ENCODE measurements around the gene NNMT. TPM values are rescaled to one million over a fixed set of nuclear protein-coding genes. Genes with fewer than 3 reads are reported as not detected.

The NNMT gene
- total RNA-seq, 1 experiment from 2014 or later = not detected

DNA sequence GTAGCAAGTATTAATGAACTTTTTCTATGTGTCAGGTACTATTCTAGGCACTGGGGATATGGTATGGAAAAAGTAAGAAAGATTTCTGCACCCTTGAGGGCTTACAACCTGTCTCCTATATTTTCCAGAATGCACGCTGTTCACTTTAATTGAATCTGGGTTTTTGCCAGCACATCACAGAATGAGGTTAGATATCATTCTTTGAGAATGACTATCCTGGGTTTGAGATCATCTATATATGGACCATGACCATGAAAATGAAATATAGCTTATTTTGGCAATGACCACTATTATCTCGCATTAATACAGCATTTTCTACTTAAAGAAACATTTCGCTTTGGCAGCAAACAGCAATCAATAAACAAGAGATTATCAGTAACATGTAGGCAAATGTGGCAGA is 57.2 kb downstream of the NNMT start:
- Mint-ChIP-seq H3K27me3 (ENCODE audit: low read depth) (no peaks in the 10 kb centered on the region), H3K4me1 (0 out of 4 replicates have a peak, but pooled peaks cover 4 to 5% of the 10 kb centered on the region in 2 experiments), H3K36me3 (ENCODE audit: insufficient read depth in 1 of 3, low read depth in 3 of 3) (no peaks in the 10 kb centered on the region), H3K4me3 (no peak overlapping the region), H3K9me3 (no peaks in the 10 kb centered on the region), H3K27ac (no peak overlapping the region)
- TF ChIP-seq CTCF (conservative IDR thresholded peaks at IDR 0.05) = no peak
- no peaks in the 10 kb centered on the region for H3K79me2 ChIP-seq (ENCODE audit: insufficient read depth, low read length)
- H2BK12ac ChIP-seq (ENCODE audit: insufficient read length, low read depth, low read length) = no peak overlapping the region
- H2BK120ac ChIP-seq (ENCODE audit: low read depth, low read length, poor library complexity, severe bottlenecking) = no peak overlapping the region
- no peak overlapping the region for H3T11ph ChIP-seq (ENCODE audit: low read length)
- H3K4me1 ChIP-seq (ENCODE audit: insufficient read depth, low read length) = no peaks in the 10 kb centered on the region
- H4K91ac ChIP-seq (ENCODE audit: insufficient read length, low read depth, low read length) = no peak overlapping the region
- no peak overlapping the region for H3K9ac ChIP-seq (ENCODE audit: extremely low read depth, insufficient read length, low read length)
- H2AK5ac ChIP-seq (ENCODE audit: insufficient read length, low read length) = no peak overlapping the region
- no peak overlapping the region for H3K23ac ChIP-seq (ENCODE audit: insufficient read length, low read depth, low read length)
- no peak overlapping the region for H3K18ac ChIP-seq (ENCODE audit: insufficient read length, low read depth, low read length)
- no peaks in the 10 kb centered on the region for H3K9me3 ChIP-seq (ENCODE audit: control insufficient read depth, low read depth, low read length)
- no peak overlapping the region for H2AFZ ChIP-seq (ENCODE audit: low read length)
- no peak for DNase-seq
- WGBS (ENCODE audit: extremely low coverage, insufficient read length, low lambda C conversion rate) = no CpG with 5 or more reads among the region's 3 CpGs
- H2BK15ac ChIP-seq (ENCODE audit: low read depth, low read length) = no peak overlapping the region
- no peak overlapping the region for H3K27ac ChIP-seq (ENCODE audit: insufficient read length, low read depth, low read length)
- no peak overlapping the region for H3K56ac ChIP-seq (ENCODE audit: insufficient read length, low read depth, low read length)
- no peak overlapping the region for H3K4me2 ChIP-seq (ENCODE audit: insufficient read depth, insufficient read length, low read length)
- H4K20me1 ChIP-seq (ENCODE audit: control insufficient read depth, insufficient read depth, insufficient read length) = no peaks in the 10 kb centered on the region
- no peak overlapping the region for H2BK20ac ChIP-seq (ENCODE audit: low read depth, low read length, poor library complexity, severe bottlenecking)
- no peak overlapping the region for H3K14ac ChIP-seq (ENCODE audit: insufficient read depth, low read length)
- no peak overlapping the region for H4K5ac ChIP-seq (ENCODE audit: insufficient read length, low read depth, low read length)
- H3K4ac ChIP-seq (ENCODE audit: low read depth, low read length) = no peak overlapping the region
- H3K27me3 ChIP-seq (ENCODE audit: insufficient read depth, low read length) = no peaks in the 10 kb centered on the region
- no peak overlapping the region for H2BK5ac ChIP-seq (ENCODE audit: insufficient read length, low read length)
- H3K23me2 ChIP-seq (ENCODE audit: insufficient read length, low read depth, low read length, poor library complexity, severe bottlenecking) = no peaks in the 10 kb centered on the region
- no peaks in the 10 kb centered on the region for H3K79me1 ChIP-seq (ENCODE audit: insufficient read depth, low read depth, low read length, poor library complexity, severe bottlenecking)
- H4K8ac ChIP-seq (replicated peaks; ENCODE audit: insufficient read length, low read depth, low read length) = no peak overlapping the region
